ENCODE data around the gene SLC5A9.

GRCh38 chr1:48223366-48224240, 1.1 kb downstream of the SLC5A9 start:
- TF ChIP-seq CTCF (IDR thresholded peaks at IDR 0.05; ENCODE audit: low read depth, low read length) = no peak
- TF ChIP-seq EZH2phosphoT487 (IDR thresholded peaks at IDR 0.05; ENCODE audit: low read depth) = no peak

All from OCI-LY3 (cell line).